ENCODE results near the gene DPCD.

DPCD gene

DNA sequence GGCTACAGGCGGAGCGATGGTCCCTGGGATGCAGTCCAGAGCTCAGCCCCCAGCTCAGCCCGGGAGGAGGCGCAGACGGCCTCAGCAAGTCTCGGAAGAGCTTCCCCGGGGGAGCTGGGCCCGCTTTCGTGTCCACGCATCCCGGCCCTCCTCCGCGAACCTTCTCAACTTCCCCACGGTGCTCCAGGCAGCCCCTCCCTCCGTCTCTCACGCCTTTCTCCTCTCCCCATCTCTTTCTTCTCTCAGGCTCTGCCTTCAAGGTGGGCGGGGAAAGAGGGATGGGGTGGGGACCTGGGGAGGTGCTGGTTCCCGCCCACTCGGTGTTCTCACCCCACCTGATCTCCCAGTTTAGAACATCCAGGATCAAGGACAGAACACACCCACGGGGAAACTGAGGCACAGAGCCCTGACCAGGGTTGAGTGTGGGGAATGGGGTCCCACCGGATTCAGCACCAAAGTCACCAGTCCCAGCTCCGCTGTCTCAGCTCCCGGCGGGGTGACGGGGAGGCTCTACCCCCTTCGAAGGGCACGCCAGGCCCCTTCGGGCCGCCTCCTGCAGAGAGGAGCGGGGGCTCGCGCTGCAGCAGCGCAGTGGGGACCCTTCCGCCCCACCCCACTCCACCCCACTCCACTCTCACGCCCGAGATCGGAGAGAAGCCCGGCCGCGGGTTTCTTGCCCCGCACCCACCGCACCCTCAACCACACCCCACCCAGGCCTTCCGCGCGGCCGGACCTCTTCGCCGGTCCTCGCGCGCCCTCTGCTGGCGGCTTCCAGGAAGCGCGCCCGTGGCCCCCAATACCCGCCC, 18.3 kb upstream of the DPCD start:
- H3K9me3 ChIP-seq (ENCODE audit: control insufficient read depth, low read length) = no peaks in the 10 kb centered on the region
- H3K9ac ChIP-seq (ENCODE audit: low read length) = peak overlapping the region; percentile 62
- no peaks in the 10 kb centered on the region for H3K36me3 ChIP-seq (ENCODE audit: control insufficient read depth, insufficient read depth, low read length)
- H3K4me3 ChIP-seq (ENCODE audit: low read length) = peak overlapping the region; percentile 32
- H3K4me1 ChIP-seq (ENCODE audit: control insufficient read depth, insufficient read depth, low read length) = peaks cover 20% of the 10 kb centered on the region
- peaks cover 72% of the 10 kb centered on the region for H3K27me3 ChIP-seq (ENCODE audit: control insufficient read depth, insufficient read depth, low read length)

DNA sequence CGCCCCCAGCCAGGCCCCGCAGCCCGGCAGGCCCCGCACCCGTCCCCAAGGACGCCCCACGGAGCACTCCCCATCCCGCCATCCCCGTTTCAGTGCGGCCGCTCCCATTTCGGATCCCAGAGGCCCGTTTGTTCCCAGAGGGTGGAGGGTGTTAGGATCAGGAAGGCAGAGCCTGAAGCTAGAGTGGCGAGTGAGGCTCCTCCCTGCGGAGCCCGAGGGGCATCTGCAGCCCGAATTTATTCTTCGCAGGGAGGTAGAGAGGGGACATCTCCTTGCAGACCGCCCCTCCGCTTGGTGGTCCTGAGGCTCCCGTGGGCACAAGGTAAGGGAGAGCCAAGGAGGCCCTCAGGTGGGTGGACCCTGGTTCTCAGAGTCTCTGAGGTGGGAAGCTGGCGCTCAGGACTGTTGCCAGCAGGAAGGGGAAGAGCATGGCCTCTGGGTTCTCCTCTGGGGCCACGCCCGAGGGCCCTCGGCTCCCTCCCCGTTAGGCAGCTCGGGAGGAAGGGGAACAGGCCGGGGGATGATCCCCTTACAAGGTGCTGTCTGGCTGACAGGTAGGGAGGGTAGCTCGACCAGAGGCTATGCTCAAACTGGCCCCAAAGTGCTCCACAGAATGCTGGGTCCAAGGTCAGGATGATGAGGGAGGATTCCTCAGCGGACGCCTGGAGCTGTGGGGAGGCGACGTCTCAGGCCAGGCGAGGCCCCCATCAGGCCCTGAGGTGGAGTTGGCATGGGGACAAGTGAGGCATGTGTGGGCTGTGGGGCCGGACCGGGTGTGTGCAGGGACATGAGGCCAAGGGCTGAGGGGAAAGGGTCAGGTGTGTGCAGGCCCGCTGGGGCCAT, 17.5 kb upstream of the DPCD start:
- peaks cover 64% of the 10 kb centered on the region for H3K27me3 ChIP-seq (ENCODE audit: control insufficient read depth, insufficient read depth, low read length)

DNA sequence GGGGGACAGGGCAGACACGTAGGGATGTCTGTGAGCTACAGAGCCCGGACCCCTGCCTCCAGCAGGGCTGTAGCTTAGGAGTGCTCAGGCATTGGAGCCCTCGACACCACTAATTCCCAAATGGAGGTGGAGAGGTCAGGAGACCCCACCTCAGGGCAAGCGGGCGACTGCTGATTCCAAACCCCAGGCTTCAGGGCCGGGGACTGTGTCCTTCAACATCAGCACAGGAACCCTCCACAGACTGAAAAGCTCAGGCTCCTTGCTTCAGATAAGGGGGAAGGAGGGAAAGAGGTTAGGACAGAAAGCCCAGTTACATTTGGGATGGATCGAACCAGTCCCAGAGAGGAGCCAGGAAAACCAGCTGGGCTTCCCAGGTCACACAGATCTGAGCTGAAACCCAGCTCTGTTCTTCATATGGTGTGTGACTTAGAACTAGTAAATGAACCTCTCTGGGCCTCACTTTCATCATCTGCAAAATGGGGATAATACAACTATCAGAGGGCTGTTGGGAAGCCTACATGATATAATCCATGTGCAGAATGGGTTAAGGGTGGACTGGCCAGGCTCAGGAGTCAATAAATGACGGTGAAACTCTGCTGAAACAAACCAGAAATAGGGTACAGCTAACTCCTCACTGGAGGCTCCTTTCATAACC, 16.7 kb upstream of the DPCD start:
- Histone ChIP-seq H3K36me3 (ENCODE audit: control insufficient read depth, insufficient read depth, low read length) (no peaks in the 10 kb centered on the region), H3K4me3 (ENCODE audit: low read length) (no peak overlapping the region), H3K27me3 (ENCODE audit: control insufficient read depth, insufficient read depth, low read length) (peaks cover 56% of the 10 kb centered on the region), H3K9me3 (ENCODE audit: control insufficient read depth, low read length) (no peaks in the 10 kb centered on the region), H3K9ac (ENCODE audit: low read length) (no peak overlapping the region), H3K4me1 (ENCODE audit: control insufficient read depth, insufficient read depth, low read length) (peaks cover 17% of the 10 kb centered on the region)

More for the DNA sequence above, 17.5 kb upstream of the DPCD start:
- peak overlapping the region; percentile 62 for H3K9ac ChIP-seq (ENCODE audit: low read length)
- peak overlapping the region; percentile 34 for H3K4me3 ChIP-seq (ENCODE audit: low read length)
- no peaks in the 10 kb centered on the region for H3K36me3 ChIP-seq (ENCODE audit: control insufficient read depth, insufficient read depth, low read length)
- peaks cover 20% of the 10 kb centered on the region for H3K4me1 ChIP-seq (ENCODE audit: control insufficient read depth, insufficient read depth, low read length)
- no peaks in the 10 kb centered on the region for H3K9me3 ChIP-seq (ENCODE audit: control insufficient read depth, low read length)

DNA sequence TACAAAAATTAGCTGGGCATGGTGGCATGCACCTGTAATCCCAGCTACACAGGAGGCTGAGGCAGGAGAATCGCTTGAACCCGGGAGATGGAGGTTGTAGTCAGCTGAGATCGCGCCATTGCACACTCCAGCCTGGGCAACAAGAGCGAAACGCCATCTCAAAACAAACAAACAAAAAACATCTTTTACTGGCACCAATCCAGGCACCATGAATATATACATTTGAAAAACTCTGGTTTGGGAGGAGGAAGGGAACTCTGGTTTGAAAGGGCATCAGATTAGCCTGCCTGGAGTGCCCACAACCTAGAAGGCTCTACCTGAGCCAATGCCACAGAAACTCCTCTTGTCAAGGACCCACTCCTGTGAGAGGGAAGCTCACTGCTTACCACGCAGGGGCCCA, 16.0 kb upstream of the DPCD start:
- Histone ChIP-seq H3K9me3 (ENCODE audit: control insufficient read depth, low read length) (no peaks in the 10 kb centered on the region), H3K4me3 (ENCODE audit: low read length) (no peak overlapping the region), H3K36me3 (ENCODE audit: control insufficient read depth, insufficient read depth, low read length) (no peaks in the 10 kb centered on the region), H3K9ac (ENCODE audit: low read length) (no peak overlapping the region), H3K27me3 (ENCODE audit: control insufficient read depth, insufficient read depth, low read length) (peaks cover 49% of the 10 kb centered on the region), H3K4me1 (ENCODE audit: control insufficient read depth, insufficient read depth, low read length) (peaks cover 16% of the 10 kb centered on the region)

DNA sequence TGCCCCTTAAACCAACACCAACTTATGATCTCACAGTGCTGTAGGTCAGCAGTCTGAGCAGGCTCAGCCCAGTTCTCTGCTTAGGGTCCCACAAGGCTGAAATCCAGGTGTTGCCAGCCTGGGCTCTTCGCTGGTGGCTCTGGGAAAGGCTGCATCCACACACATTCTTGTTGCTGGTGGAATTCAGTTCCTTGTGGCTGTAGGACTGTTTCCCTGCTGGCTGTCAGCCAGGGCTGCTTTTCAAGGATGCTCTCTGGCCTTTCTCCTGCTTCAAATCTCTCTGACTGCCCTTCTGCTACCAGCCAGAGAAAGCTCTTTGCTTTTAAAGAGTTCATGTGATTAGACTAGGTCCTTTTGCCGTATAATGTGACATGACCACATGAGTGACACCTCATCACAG, 15.3 kb upstream of the DPCD start:
- no peak overlapping the region for H3K4me3 ChIP-seq (ENCODE audit: low read length)
- peaks cover 16% of the 10 kb centered on the region for H3K4me1 ChIP-seq (ENCODE audit: control insufficient read depth, insufficient read depth, low read length)
- no peaks in the 10 kb centered on the region for H3K36me3 ChIP-seq (ENCODE audit: control insufficient read depth, insufficient read depth, low read length)
- peaks cover 42% of the 10 kb centered on the region for H3K27me3 ChIP-seq (ENCODE audit: control insufficient read depth, insufficient read depth, low read length)
- H3K9me3 ChIP-seq (ENCODE audit: control insufficient read depth, low read length) = no peaks in the 10 kb centered on the region
- H3K9ac ChIP-seq (ENCODE audit: low read length) = no peak overlapping the region

DNA sequence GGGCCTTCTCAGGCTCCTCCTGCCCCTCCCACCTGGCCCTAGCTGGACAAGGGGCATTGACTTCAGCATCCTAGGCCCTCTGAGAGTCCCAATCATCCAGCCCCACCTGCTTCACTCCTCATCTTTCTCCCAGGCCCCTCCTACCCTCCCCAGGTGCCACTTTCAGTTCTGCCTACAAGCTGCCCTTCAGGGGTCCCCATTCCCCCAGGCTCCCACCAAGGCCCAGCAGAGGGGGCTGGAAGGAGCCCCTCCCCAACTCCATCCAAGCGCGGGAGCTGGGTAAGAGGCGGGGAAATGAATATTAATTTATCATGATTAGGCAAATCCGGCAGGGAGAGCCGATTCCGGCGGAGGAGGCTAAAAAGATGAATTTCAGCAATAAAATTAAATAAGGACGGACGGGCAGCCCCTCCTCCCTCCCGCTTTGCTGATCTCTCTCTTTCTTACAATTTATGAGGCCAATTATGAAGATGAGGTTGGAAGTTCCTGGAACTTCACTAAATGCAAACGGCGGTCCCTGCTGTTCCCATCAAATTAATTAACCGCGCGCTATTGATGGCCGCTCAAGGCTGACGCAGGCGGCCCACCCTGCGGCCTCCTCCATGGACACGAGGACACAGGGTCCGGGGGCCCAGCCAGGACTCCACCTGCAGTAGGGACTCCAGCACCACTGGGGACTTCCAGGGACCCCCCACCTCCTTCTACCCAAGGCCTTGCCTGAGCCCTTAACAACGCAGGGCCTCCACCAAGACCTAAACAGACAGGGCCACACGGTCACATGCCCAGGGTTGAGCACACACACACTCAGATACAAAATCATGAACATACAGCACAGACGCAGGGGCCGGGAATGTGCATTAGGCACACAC, 14.0 kb upstream of the DPCD start:
- H3K36me3 ChIP-seq (ENCODE audit: control insufficient read depth, insufficient read depth, low read length) = no peaks in the 10 kb centered on the region
- H3K4me3 ChIP-seq (ENCODE audit: low read length) = no peak overlapping the region
- H3K9me3 ChIP-seq (ENCODE audit: control insufficient read depth, low read length) = no peaks in the 10 kb centered on the region
- peaks cover 16% of the 10 kb centered on the region for H3K4me1 ChIP-seq (ENCODE audit: control insufficient read depth, insufficient read depth, low read length)
- H3K9ac ChIP-seq (ENCODE audit: low read length) = no peak overlapping the region
- H3K27me3 ChIP-seq (ENCODE audit: control insufficient read depth, insufficient read depth, low read length) = peaks cover 29% of the 10 kb centered on the region

DNA sequence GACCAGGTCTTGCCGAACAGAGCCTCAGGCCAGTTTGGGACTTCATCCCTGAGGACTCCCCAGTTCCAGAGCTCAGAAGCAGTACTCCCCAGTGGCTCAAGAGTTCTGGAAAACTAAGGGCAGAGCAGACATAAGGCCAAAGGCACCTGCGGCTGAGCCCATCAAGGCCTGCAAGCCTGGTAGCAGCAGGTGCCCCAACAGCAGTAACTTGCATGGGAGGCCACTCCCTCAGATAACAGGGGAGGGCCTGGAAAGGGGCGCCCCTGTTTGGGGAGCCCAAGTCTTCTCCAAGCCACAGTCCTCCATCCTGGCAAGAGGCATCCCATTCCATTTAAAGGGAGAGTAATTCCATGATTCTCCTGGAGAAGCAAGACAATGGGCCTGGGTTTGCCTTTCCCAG, 13.0 kb upstream of the DPCD start:
- H3K4me3 ChIP-seq (ENCODE audit: low read length) = no peak overlapping the region
- no peak overlapping the region for H3K9ac ChIP-seq (ENCODE audit: low read length)
- no peaks in the 10 kb centered on the region for H3K36me3 ChIP-seq (ENCODE audit: control insufficient read depth, insufficient read depth, low read length)
- H3K4me1 ChIP-seq (ENCODE audit: control insufficient read depth, insufficient read depth, low read length) = peaks cover 7% of the 10 kb centered on the region
- no peaks in the 10 kb centered on the region for H3K9me3 ChIP-seq (ENCODE audit: control insufficient read depth, low read length)
- H3K27me3 ChIP-seq (ENCODE audit: control insufficient read depth, insufficient read depth, low read length) = peaks cover 19% of the 10 kb centered on the region

DNA sequence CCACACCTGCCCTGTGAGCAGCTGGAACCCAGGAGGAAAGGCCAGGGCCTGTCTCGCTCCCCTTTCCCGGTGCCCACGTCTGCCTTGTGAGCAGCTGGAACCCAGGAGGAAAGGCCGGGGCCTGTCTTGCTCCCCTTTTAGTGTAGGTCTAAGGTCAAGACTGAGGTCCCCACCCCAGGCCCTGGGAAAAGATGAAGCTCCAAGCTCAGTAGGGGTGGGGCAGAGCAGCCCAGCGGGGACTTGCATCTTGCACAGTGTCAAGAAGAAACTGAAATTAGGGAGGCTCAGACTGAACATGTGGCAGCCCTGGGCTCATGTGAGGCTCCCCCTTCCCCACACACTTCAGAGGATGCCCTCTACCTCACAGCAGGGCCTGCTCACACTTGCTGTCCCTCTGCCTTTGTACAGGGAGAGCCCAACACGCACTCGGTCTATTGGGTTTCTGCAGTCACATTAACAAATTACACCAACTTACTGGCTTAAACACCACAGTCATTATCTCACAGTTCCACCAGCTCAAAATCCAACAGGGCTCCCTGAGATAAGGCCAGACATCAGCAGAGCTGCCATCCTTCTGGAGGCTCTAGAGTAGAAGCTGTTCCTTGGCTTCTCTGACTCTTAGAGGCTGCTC, 12.4 kb upstream of the DPCD start:
- no peaks in the 10 kb centered on the region for H3K36me3 ChIP-seq (ENCODE audit: control insufficient read depth, insufficient read depth, low read length)

DNA sequence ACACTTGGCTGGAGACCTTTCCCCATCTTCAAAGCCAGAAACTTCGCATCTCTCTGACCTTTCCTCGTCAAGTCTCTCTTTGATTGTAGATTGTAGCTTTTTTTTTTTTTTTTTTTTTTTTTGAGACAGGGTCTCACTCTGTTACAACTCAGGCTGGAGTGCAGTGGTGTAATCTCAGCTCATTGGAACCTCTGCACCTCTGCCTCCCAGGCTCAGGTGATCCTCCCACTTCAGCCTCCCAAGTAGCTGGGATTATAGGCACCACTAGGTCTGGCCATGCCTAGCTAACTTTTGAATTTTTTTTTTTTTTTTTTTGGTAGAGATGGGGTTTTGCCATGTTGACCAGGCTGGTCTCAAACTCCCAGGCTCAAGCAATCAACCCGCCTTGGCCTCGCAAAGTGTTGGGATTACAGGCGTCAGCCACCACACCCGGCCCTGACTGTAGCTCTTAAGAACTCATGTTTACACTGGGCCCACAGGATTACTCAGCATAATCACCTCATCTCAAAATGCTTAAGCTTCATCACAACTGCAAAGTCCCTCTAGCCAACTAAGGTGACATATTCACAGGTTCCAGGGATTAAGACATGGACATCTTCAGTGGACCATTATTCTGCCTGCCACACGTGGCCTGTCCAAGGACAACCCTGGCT, 11.8 kb upstream of the DPCD start:
- Histone ChIP-seq H3K9ac (ENCODE audit: low read length) (no peak overlapping the region), H3K36me3 (ENCODE audit: control insufficient read depth, insufficient read depth, low read length) (no peaks in the 10 kb centered on the region), H3K4me1 (ENCODE audit: control insufficient read depth, insufficient read depth, low read length) (no peaks in the 10 kb centered on the region), H3K9me3 (ENCODE audit: control insufficient read depth, low read length) (no peaks in the 10 kb centered on the region), H3K27me3 (ENCODE audit: control insufficient read depth, insufficient read depth, low read length) (peaks cover 9% of the 10 kb centered on the region), H3K4me3 (ENCODE audit: low read length) (no peak overlapping the region)

More for the DNA sequence above, 12.4 kb upstream of the DPCD start:
- Histone ChIP-seq H3K4me1 (ENCODE audit: control insufficient read depth, insufficient read depth, low read length) (peaks cover 3% of the 10 kb centered on the region), H3K9me3 (ENCODE audit: control insufficient read depth, low read length) (no peaks in the 10 kb centered on the region), H3K9ac (ENCODE audit: low read length) (no peak overlapping the region), H3K27me3 (ENCODE audit: control insufficient read depth, insufficient read depth, low read length) (peaks cover 15% of the 10 kb centered on the region), H3K4me3 (ENCODE audit: low read length) (no peak overlapping the region)

DNA sequence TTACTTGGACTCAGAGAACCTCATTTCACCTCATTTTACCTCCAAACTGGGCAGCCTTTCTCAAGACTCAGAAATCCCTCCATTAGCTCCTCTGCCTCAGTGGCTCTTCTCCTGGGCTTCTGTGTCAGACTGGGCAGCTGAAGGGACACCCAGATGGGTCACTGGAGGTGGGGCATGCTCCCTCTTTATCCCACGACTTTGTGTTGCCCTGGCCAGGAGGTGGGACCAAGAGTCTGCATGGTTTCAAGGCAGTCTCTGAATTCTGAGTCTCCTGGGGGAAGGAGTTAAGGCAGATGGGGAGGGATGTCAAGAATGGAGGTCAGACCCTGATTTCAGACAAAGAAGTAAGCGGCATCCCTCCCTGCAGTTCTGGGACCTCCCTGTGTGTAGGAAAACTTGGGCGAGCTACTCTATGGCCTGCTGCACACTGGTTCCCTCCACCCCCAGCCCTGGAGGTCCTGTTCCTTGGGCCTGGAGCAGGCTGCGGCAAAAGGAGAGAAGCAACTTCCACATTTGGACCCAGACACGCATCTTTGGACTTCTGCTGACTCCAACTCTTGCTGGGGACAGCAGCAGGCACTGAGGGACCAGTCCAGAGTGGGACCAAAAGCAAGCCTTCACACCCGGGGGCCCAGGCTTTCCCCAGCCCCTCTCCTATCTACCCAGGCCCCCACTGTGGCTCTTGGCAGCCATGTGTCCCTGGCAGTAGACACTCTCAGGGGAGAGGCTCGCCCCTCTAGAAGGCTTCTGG, 10.8 kb upstream of the DPCD start:
- no peaks in the 10 kb centered on the region for H3K4me1 ChIP-seq (ENCODE audit: control insufficient read depth, insufficient read depth, low read length)
- peaks cover 3% of the 10 kb centered on the region for H3K27me3 ChIP-seq (ENCODE audit: control insufficient read depth, insufficient read depth, low read length)
- H3K4me3 ChIP-seq (ENCODE audit: low read length) = no peak overlapping the region
- no peaks in the 10 kb centered on the region for H3K9me3 ChIP-seq (ENCODE audit: control insufficient read depth, low read length)
- no peak overlapping the region for H3K9ac ChIP-seq (ENCODE audit: low read length)
- no peaks in the 10 kb centered on the region for H3K36me3 ChIP-seq (ENCODE audit: control insufficient read depth, insufficient read depth, low read length)

Data from mucosa of stomach (tissue), 1 donor.